Measurements from ENCODE around the gene RFK. TPM values are rescaled to one million over a fixed set of nuclear protein-coding genes. Genes with fewer than 3 reads are reported as not detected.
"Not testable (repeated sequence)": the region's sequence is repeated elsewhere in the genome, so short reads cannot be mapped to it uniquely, and the experiment has no call there.

The RFK gene
- total and polyA plus RNA-seq, 2 of the 13 experiments (the other 11 are each of a cell fraction or from before 2014, with no cell fraction given), result 18.2 to 37.2 TPM

DNA sequence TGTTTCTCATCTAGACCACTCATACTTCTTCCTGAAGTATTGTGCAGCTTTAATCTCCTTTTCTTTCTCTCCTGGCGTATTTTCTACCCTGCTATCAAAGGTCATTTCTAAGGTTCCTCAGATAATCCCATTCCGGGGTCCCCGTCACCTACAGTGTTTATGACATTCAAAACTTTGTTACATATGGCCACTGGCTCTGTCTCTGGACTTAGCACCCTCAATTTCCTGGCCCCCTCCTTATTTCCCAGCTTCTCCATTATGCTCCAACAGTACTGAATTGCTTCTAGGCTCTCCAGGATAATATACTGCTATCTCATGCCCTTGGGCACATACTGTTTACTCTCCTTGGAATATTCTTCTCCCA lies 31.2 kb downstream of the RFK start (continued):
- TF ChIP-seq HCFC1 (IDR thresholded peaks at IDR 0.05; ENCODE audit: low read depth, low read length) (no peak), ZNF510 (CRISPR knock-in tag; IDR thresholded peaks at IDR 0.05; ENCODE audit: low read depth) (no peak), HOXA9 (CRISPR knock-in tag; IDR thresholded peaks at IDR 0.05; ENCODE audit: borderline replicate concordance) (no peak), BRCA1 (CRISPR knock-in tag; IDR thresholded peaks at IDR 0.05) (no peak)

GRCh38 chr9:76362332-76363031 lies 31.7 kb downstream of the RFK start:
- H3K36me3 ChIP-seq (replicated peaks in 1 of 2; ENCODE audit: control insufficient read depth in 1 of 2, insufficient read depth in 2 of 2, low read length in 2 of 2); H3K79me2 ChIP-seq (ENCODE audit: insufficient read depth, low read length); CTCF ChIA-PET (ENCODE audit: low intra/inter-chr PET ratio, low total read pairs); H4K20me1 ChIP-seq (ENCODE audit: insufficient read depth, low read length); intact Hi-C loops (cut with micrococcal nuclease; ENCODE audit: unreplicated experiment); H3K27ac ChIP-seq (ENCODE audit: extremely low read length, insufficient read depth, low read length); H3K27me3 ChIP-seq (ENCODE audit: control insufficient read depth in 1 of 2, insufficient read depth in 2 of 2, low read length in 2 of 2); H3K9ac ChIP-seq (ENCODE audit: insufficient read depth, low read depth, low read length); FAIRE-seq; H3K9me3 ChIP-seq (ENCODE audit: low read length); in situ Hi-C loops (cut with HindIII; ENCODE audit: extremely low pct_ligation_motif_present, low pct_unique_long_range_greater_than_20kb); BruUV-seq (replicated peaks): not testable (repeated sequence)
- Histone ChIP-seq H3K4me2 (ENCODE audit: low read depth, low read length) (peak overlapping the region; percentile 55), H2AFZ (ENCODE audit: low read length) (peak overlapping the region; percentile 38), H3K4me3 (replicated peaks in 1 of 3; ENCODE audit: insufficient read depth in 1 of 3, low read depth in 2 of 3, low read length in 3 of 3) (peak overlapping the region in 1 of 3 experiments; percentile 31; a peak in 1 of 6 replicates), H3K4me1 (ENCODE audit: insufficient read depth, low read length) (peaks cover 44% of the 10 kb centered on the region)
- WGBS (ENCODE audit: low lambda C conversion rate), result 19% methylated on average over 13 of the region's 16 CpGs
- ATAC-seq (peak; percentile 47; the same call in 2 of the 3 replicates), DNase-seq (ENCODE audit: low spot score) (peak; percentile 16)
- POLR2A ChIA-PET, result interaction anchor here (1.4 kb wide), 1 partner anchor 32 kb away, joined by 4 read pairs; the partner anchor contains the start of gene RFK
- 0 out of 2 replicates have a peak, but pooled peaks have one; percentile 26 for TF ChIP-seq HNF1B (CRISPR knock-in tag; IDR thresholded peaks at IDR 0.05)
- TF ChIP-seq CEBPG (CRISPR knock-in tag; IDR thresholded peaks at IDR 0.05), result peak; percentile 47; the same call in 1 of the 2 replicates
- peak; percentile 86; the same call in 1 of the 2 replicates for TF ChIP-seq ZBTB20 (CRISPR knock-in tag; IDR thresholded peaks at IDR 0.05; ENCODE audit: borderline replicate concordance, low read depth)
- TF ChIP-seq, protein P1, sequence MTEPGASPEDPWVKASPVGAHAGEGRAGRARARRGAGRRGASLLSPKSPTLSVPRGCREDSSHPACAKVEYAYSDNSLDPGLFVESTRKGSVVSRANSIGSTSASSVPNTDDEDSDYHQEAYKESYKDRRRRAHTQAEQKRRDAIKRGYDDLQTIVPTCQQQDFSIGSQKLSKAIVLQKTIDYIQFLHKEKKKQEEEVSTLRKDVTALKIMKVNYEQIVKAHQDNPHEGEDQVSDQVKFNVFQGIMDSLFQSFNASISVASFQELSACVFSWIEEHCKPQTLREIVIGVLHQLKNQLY (CRISPR knock-in tag; IDR thresholded peaks at IDR 0.05), result peak; percentile 96
- peak; percentile 74 for TF ChIP-seq NR2F6 (IDR thresholded peaks at IDR 0.05)
- peak; percentile 81 for TF ChIP-seq NR2F6 (CRISPR knock-in tag; IDR thresholded peaks at IDR 0.05)
- peak; percentile 69; the same call in 1 of the 2 replicates for TF ChIP-seq ARNTL (CRISPR knock-in tag; IDR thresholded peaks at IDR 0.05)
- TF ChIP-seq SOX5 (CRISPR knock-in tag; IDR thresholded peaks at IDR 0.05; ENCODE audit: borderline replicate concordance), result peak; percentile 33; the same call in 1 of the 2 replicates
- peak; percentile 24; the same call in 1 of the 2 replicates for TF ChIP-seq NR2C2 (CRISPR knock-in tag; IDR thresholded peaks at IDR 0.05; ENCODE audit: borderline replicate concordance)
- 0 out of 2 replicates have a peak, but pooled peaks have one; percentile 28 for TF ChIP-seq RXRB (CRISPR knock-in tag; IDR thresholded peaks at IDR 0.05; ENCODE audit: borderline replicate concordance)
- peak; percentile 49; the same call in 1 of the 2 replicates for TF ChIP-seq ARID5B (CRISPR knock-in tag; IDR thresholded peaks at IDR 0.05)
- 0 out of 2 replicates have a peak, but pooled peaks have one; percentile 23 for TF ChIP-seq MIXL1 (CRISPR knock-in tag; IDR thresholded peaks at IDR 0.05)

Data from HepG2 (cell line).